Spleen (tissue), 7 donors: ENCODE measurements around the gene HDAC7.
A peak's percentile ranks its signal among the peaks of the same experiment; 100 is the strongest.

Experiments
- CTCF ChIP-seq, 11 experiments: fragments of 200-600 bp in 7 of 11; fragments of 450-650 bp in 4 of 11; sonication (generic) in 4 of 11; IDR thresholded peaks in 8 of 11; conservative IDR thresholded peaks in 3 of 11; 1 replicate in 7 of 11; 2 replicates in 4 of 11; pipeline versions ENCODE4 v1.4.0 to v1.8.0; 2016 to 2021; ENCODE audit warnings: antibody characterized with exemption in 11 of 11, inconsistent platforms in 4 of 11, mild to moderate bottlenecking in 1 of 11
- POLR2AphosphoS5 ChIP-seq, 3 donors: sonication (generic); formaldehyde crosslinking; IDR thresholded peaks; one replicate each; pipeline ENCODE4 v1.5.1; 2017; ENCODE audit warnings: antibody characterized with exemption in 3 of 3
- donor health status: DM: no; HTN: no; CAD: no; lungs with moderate emphysema.
- donor health status: DM: no; HTN: no; CAD: no.
- donor health status: DM: no; HTN: no; CAD: no.

- TF ChIP-seq CTCF (IDR thresholded peaks at IDR 0.05 in 8 of 11, conservative IDR thresholded peaks at IDR 0.05 in 3 of 11) (no peak), POLR2AphosphoS5 (IDR thresholded peaks at IDR 0.05) (peak; percentile 56 to 71 (median 60))
Measured at GRCh38 chr12:47828976-47829482, 9.3 kb upstream of the HDAC7 start.
